ENCODE data around the gene SNX8.

SNX8 gene

GRCh38 chr7:2251381-2251780 is 62.9 kb downstream of the SNX8 start:
- Histone ChIP-seq H3K27ac (ENCODE audit: low read length) (no peak overlapping the region), H3K9ac (ENCODE audit: low read depth, low read length) (no peak overlapping the region), H4K20me1 (ENCODE audit: insufficient read depth, low read length) (peaks cover 12% of the 10 kb centered on the region), H3K36me3 (ENCODE audit: insufficient read depth, low read length) (peaks cover 71% of the 10 kb centered on the region), H2AFZ (ENCODE audit: low read depth, low read length) (no peak overlapping the region), H3K4me1 (ENCODE audit: insufficient read depth, low read length) (no peaks in the 10 kb centered on the region), H3K79me2 (ENCODE audit: insufficient read depth, low read length) (no peaks in the 10 kb centered on the region), H3K4me3 (ENCODE audit: low read depth in 1 of 2, low read length in 2 of 2) (no peak overlapping the region), H3K4me2 (ENCODE audit: insufficient read depth, low read length) (no peak overlapping the region), H3K27me3 (ENCODE audit: insufficient read depth, low read length, poor library complexity) (no peaks in the 10 kb centered on the region), H3K9me3 (ENCODE audit: insufficient read depth, low read length, severe bottlenecking) (no peaks in the 10 kb centered on the region)
- TF ChIP-seq, protein P1, sequence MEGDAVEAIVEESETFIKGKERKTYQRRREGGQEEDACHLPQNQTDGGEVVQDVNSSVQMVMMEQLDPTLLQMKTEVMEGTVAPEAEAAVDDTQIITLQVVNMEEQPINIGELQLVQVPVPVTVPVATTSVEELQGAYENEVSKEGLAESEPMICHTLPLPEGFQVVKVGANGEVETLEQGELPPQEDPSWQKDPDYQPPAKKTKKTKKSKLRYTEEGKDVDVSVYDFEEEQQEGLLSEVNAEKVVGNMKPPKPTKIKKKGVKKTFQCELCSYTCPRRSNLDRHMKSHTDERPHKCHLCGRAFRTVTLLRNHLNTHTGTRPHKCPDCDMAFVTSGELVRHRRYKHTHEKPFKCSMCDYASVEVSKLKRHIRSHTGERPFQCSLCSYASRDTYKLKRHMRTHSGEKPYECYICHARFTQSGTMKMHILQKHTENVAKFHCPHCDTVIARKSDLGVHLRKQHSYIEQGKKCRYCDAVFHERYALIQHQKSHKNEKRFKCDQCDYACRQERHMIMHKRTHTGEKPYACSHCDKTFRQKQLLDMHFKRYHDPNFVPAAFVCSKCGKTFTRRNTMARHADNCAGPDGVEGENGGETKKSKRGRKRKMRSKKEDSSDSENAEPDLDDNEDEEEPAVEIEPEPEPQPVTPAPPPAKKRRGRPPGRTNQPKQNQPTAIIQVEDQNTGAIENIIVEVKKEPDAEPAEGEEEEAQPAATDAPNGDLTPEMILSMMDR (IDR thresholded peaks at IDR 0.05; ENCODE audit: borderline replicate concordance, extremely low read depth, low read length, poor library complexity, severe bottlenecking) = no peak
- TF ChIP-seq EZH2 (IDR thresholded peaks at IDR 0.05; ENCODE audit: borderline replicate concordance, low read depth, low read length, severe bottlenecking) = no peak
- ATAC-seq (ENCODE audit: insufficient read depth, low read depth) (no peak), DNase-seq (no peak)

GRCh38 chr7:2249744-2250323 is 64.4 kb downstream of the SNX8 start:
- DNase-seq = no peak
- no peak overlapping the region for H3K4me2 ChIP-seq (ENCODE audit: insufficient read depth, low read length)
- H3K27ac ChIP-seq (ENCODE audit: low read length) = no peak overlapping the region
- H3K27me3 ChIP-seq (ENCODE audit: insufficient read depth, low read length, poor library complexity) = no peaks in the 10 kb centered on the region
- no peak for TF ChIP-seq EZH2 (IDR thresholded peaks at IDR 0.05; ENCODE audit: borderline replicate concordance, low read depth, low read length, severe bottlenecking)
- TF ChIP-seq, protein P1 (IDR thresholded peaks at IDR 0.05; ENCODE audit: borderline replicate concordance, extremely low read depth, low read length, poor library complexity, severe bottlenecking) = no peak
- H3K36me3 ChIP-seq (ENCODE audit: insufficient read depth, low read length) = peaks cover 75% of the 10 kb centered on the region
- no peaks in the 10 kb centered on the region for H3K4me1 ChIP-seq (ENCODE audit: insufficient read depth, low read length)
- no peak overlapping the region for H2AFZ ChIP-seq (ENCODE audit: low read depth, low read length)
- H4K20me1 ChIP-seq (ENCODE audit: insufficient read depth, low read length) = peaks cover 12% of the 10 kb centered on the region
- H3K79me2 ChIP-seq (ENCODE audit: insufficient read depth, low read length) = peaks cover 4% of the 10 kb centered on the region; the same call in 1 of the 2 replicates
- H3K9me3 ChIP-seq (ENCODE audit: insufficient read depth, low read length, severe bottlenecking) = no peaks in the 10 kb centered on the region
- H3K4me3 ChIP-seq (ENCODE audit: low read depth in 1 of 2, low read length in 2 of 2) = no peak overlapping the region
- no peak for ATAC-seq (ENCODE audit: insufficient read depth, low read depth)
- H3K9ac ChIP-seq (ENCODE audit: low read depth, low read length) = no peak overlapping the region

- no peak overlapping the region for H2AFZ ChIP-seq (ENCODE audit: low read depth, low read length)
- no peak overlapping the region for H3K4me3 ChIP-seq (ENCODE audit: low read depth in 1 of 2, low read length in 2 of 2)
- DNase-seq (no peak), ATAC-seq (ENCODE audit: insufficient read depth, low read depth) (no peak)
- H3K4me2 ChIP-seq (ENCODE audit: insufficient read depth, low read length) = no peak overlapping the region
- peaks cover 12% of the 10 kb centered on the region for H4K20me1 ChIP-seq (ENCODE audit: insufficient read depth, low read length)
- H3K27me3 ChIP-seq (ENCODE audit: insufficient read depth, low read length, poor library complexity) = no peaks in the 10 kb centered on the region
- no peak overlapping the region for H3K27ac ChIP-seq (ENCODE audit: low read length)
- peaks cover 3% of the 10 kb centered on the region for H3K4me1 ChIP-seq (ENCODE audit: insufficient read depth, low read length)
- TF ChIP-seq EZH2 (IDR thresholded peaks at IDR 0.05; ENCODE audit: borderline replicate concordance, low read depth, low read length, severe bottlenecking) = no peak
- TF ChIP-seq, protein P1 (IDR thresholded peaks at IDR 0.05; ENCODE audit: borderline replicate concordance, extremely low read depth, low read length, poor library complexity, severe bottlenecking) = no peak
- H3K79me2 ChIP-seq (ENCODE audit: insufficient read depth, low read length) = peaks cover 10% of the 10 kb centered on the region
- no peaks in the 10 kb centered on the region for H3K9me3 ChIP-seq (ENCODE audit: insufficient read depth, low read length, severe bottlenecking)
- peaks cover 74% of the 10 kb centered on the region for H3K36me3 ChIP-seq (ENCODE audit: insufficient read depth, low read length)
- H3K9ac ChIP-seq (ENCODE audit: low read depth, low read length) = no peak overlapping the region
These were observed 65.1 kb downstream of the SNX8 start for GRCh38 chr7:2248984-2249694.
